Skeletal muscle tissue (tissue), 4 donors: ENCODE data around the gene GSTCD. TPM values are rescaled to one million over a fixed set of nuclear protein-coding genes. Genes with fewer than 3 reads are reported as not detected.
"Not testable (repeated sequence)": the region's sequence is repeated elsewhere in the genome, so short reads cannot be mapped to it uniquely, and the experiment has no call there.

Experiments
- H3K27ac ChIP-seq: one replicate; pipeline ENCODE4 v1.7.0; 2013; ENCODE audit warnings: mild to moderate bottlenecking, low read depth, low read length, inconsistent platforms
- H3K27me3 ChIP-seq, 3 donors: one replicate each; pipeline ENCODE4 v1.7.0; 2013; ENCODE audit warnings: low read length in 3 of 3; ENCODE audit not compliant: control insufficient read depth in 3 of 3, insufficient read depth in 3 of 3
- H3K36me3 ChIP-seq, 3 donors: one replicate each; pipeline ENCODE4 v1.7.0; 2013; ENCODE audit warnings: low read length in 3 of 3; ENCODE audit not compliant: control insufficient read depth in 3 of 3, insufficient read depth in 3 of 3
- H3K4me1 ChIP-seq, 3 donors: one replicate each; pipeline ENCODE4 v1.7.0; 2013; ENCODE audit warnings: low read length in 3 of 3, mild to moderate bottlenecking in 3 of 3; ENCODE audit not compliant: control insufficient read depth in 3 of 3, insufficient read depth in 3 of 3
- H3K4me3 ChIP-seq, 3 donors: one replicate each; pipeline ENCODE4 v1.7.0; 2013; ENCODE audit warnings: low read length in 3 of 3
- H3K9ac ChIP-seq, 3 donors: one replicate each; pipeline ENCODE4 v1.7.0; 2013; ENCODE audit warnings: low read length in 3 of 3, mild to moderate bottlenecking in 3 of 3, moderate library complexity in 2 of 3, low read depth in 1 of 3
- H3K9me3 ChIP-seq, 3 donors: one replicate each; pipeline ENCODE4 v1.7.0; 2013; ENCODE audit warnings: low read length in 3 of 3; ENCODE audit not compliant: control insufficient read depth in 3 of 3
- total RNA-seq: library from RNA; depleted of rRNA; stranded (reverse); fragments of >200 nt; gene quantifications from one replicate; pipeline ENCODE4 v1.2.3, GENCODE V29; 2014
- donor health status: Osteomylitis.

The GSTCD gene
- total RNA-seq, 1 donor from 2014 or later = 9.4 TPM

DNA sequence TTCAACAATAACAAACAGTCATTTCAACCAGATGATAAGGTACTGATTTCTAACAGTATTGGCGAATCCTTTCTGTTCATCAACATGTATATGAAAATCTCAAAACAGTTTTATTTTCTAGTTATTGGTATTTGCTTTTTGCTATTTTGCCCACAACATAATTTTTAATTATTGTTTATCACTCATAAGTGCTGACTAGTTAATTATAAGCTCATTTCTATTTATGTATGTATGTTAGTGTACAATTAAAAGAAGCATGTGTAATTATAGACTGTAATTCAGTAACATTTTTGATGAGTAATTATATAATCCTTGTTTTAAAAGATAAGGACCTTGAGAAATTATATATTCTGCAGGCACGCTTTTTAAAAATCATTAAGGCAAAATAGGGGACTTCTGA lies 119.5 kb downstream of the GSTCD start:
- Histone ChIP-seq H3K27me3 (no peaks in the 10 kb centered on the region), H3K27ac (no peak overlapping the region), H3K9ac (no peak overlapping the region), H3K4me3 (no peak overlapping the region), H3K4me1 (no peaks in the 10 kb centered on the region), H3K9me3 (no peaks in the 10 kb centered on the region), H3K36me3 (no peaks in the 10 kb centered on the region)

DNA sequence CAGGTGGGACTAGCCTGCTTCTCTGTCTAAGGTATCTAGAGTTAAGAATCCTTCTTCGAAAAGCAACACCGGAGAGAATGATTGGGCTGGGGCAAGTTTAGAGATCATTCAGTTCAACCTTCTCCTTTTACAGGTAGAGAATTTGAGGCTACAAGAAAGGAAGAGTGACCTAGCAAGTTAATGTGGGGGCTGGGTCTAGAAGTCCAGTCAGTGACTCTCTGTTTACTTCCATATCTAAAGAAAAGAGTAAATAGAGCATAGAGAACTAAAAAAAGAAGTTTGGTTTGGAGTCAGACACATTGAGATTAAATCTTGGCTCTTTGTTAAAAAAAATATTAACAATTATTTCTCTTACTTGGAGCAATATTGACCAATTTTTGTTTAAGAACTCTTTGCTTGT lies 122.6 kb downstream of the GSTCD start:
- peaks cover 0 to 3% (median 0%) of the 10 kb centered on the region in 3 donors for H3K36me3 ChIP-seq
- peaks cover 0 to 4% (median 4%) of the 10 kb centered on the region in 3 donors for H3K4me1 ChIP-seq
- H3K4me3 ChIP-seq = no peak overlapping the region
- no peaks in the 10 kb centered on the region for H3K9me3 ChIP-seq
- no peaks in the 10 kb centered on the region for H3K27me3 ChIP-seq
- H3K27ac ChIP-seq = no peak overlapping the region
- H3K9ac ChIP-seq = no peak overlapping the region

DNA sequence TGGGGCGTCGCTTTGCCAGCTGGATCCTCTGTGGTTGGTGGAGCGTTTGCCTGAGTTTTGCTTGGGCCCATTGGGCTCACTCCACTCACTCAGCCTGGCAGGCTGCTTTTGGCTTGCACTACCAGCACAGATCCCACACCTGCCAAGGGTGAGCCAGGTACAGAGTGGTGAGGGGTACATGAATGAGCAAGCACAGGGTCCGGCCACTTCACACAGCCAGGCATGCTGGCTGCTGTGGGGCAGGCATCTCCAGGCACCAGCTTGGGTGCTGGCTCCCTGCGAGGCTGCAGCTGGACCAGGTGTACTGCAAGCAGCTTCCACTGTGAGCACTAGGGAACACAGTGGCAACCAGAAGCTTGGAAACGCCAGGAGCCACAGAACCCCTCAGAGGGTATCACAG lies 126.6 kb downstream of the GSTCD start:
- Histone ChIP-seq H3K27ac (no peak overlapping the region), H3K4me3 (no peak overlapping the region)

DNA sequence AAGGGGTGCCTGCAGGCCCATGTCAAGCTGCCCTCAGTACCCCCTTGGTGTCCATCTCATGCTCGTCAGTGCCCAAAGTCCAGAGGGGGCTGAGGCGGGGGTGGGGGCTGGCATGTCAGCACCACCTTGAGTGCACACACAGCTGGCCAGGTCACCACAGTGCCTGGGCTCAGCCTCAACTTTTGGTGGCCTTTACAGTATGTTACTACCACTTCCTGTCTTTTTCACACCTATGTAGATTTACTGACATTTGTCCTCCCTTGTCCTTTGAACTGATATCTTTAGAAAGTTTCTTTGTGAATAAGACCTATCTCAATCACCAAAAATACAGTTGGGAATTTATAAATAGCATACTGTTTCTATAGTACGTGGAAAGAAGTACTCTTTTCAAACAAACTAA lies 128.0 kb downstream of the GSTCD start:
- no peak overlapping the region for H3K4me3 ChIP-seq
- H3K27ac ChIP-seq = no peak overlapping the region
- no peaks in the 10 kb centered on the region for H3K27me3 ChIP-seq
- H3K9me3 ChIP-seq = no peaks in the 10 kb centered on the region
- H3K4me1 ChIP-seq = peaks cover 0 to 4% (median 4%) of the 10 kb centered on the region in 3 donors
- no peak overlapping the region for H3K9ac ChIP-seq
- peaks cover 0 to 3% (median 0%) of the 10 kb centered on the region in 3 donors for H3K36me3 ChIP-seq

More for the DNA sequence above, 126.6 kb downstream of the GSTCD start:
- Histone ChIP-seq H3K9me3 (no peaks in the 10 kb centered on the region), H3K9ac (no peak overlapping the region), H3K27me3 (no peaks in the 10 kb centered on the region), H3K36me3 (peaks cover 0 to 3% (median 0%) of the 10 kb centered on the region in 3 donors), H3K4me1 (peaks cover 0 to 4% (median 4%) of the 10 kb centered on the region in 3 donors)

DNA sequence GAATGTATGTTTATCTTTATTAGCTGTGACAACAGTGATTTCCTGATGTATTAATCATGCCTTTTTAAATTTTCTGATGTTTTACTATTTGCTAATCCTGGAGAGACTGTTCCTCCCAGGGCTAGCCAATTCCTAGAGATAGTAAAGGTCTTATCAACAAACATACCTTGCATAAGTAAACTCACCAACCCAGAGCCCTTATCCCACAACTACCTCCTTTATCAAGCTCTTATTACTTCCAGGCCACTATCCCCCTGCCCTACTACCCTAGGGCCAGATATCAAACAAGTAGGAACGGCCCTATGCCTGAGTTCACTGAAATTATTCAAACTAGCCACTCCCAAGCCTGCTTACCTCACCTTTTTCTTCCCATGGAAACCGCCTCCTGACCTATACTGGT lies 128.5 kb downstream of the GSTCD start:
- H3K4me3 ChIP-seq = no peak overlapping the region
- no peaks in the 10 kb centered on the region for H3K27me3 ChIP-seq
- H3K9ac ChIP-seq = no peak overlapping the region
- H3K4me1 ChIP-seq = peaks cover 0 to 4% (median 4%) of the 10 kb centered on the region in 3 donors
- H3K9me3 ChIP-seq = no peaks in the 10 kb centered on the region
- H3K27ac ChIP-seq = no peak overlapping the region
- peaks cover 0 to 3% (median 0%) of the 10 kb centered on the region in 3 donors for H3K36me3 ChIP-seq

DNA sequence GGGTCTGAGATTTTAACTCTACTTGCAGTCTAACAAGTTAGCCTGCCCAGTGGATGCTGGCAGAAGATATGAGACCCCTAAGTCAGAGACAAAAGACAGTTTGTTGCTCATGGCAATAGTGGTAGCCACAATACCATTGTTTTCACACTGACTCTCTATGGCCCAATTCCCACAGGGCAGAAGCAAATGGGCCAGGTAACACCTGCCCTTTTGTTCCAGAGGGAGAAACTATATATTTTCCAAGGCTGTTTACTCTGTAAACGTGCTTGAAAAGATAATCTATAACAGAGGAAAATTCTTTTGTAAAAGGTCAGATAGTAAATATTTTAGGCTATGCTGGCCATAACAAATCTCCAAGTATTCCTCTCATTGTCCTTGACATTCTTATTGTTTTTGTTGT lies 129.5 kb downstream of the GSTCD start:
- no peaks in the 10 kb centered on the region for H3K9me3 ChIP-seq
- peaks cover 0 to 3% (median 0%) of the 10 kb centered on the region in 3 donors for H3K36me3 ChIP-seq
- H3K27me3 ChIP-seq = no peaks in the 10 kb centered on the region
- H3K27ac ChIP-seq = no peak overlapping the region
- H3K4me3 ChIP-seq = no peak overlapping the region
- no peak overlapping the region for H3K9ac ChIP-seq
- peaks cover 0 to 4% (median 4%) of the 10 kb centered on the region in 3 donors for H3K4me1 ChIP-seq

DNA sequence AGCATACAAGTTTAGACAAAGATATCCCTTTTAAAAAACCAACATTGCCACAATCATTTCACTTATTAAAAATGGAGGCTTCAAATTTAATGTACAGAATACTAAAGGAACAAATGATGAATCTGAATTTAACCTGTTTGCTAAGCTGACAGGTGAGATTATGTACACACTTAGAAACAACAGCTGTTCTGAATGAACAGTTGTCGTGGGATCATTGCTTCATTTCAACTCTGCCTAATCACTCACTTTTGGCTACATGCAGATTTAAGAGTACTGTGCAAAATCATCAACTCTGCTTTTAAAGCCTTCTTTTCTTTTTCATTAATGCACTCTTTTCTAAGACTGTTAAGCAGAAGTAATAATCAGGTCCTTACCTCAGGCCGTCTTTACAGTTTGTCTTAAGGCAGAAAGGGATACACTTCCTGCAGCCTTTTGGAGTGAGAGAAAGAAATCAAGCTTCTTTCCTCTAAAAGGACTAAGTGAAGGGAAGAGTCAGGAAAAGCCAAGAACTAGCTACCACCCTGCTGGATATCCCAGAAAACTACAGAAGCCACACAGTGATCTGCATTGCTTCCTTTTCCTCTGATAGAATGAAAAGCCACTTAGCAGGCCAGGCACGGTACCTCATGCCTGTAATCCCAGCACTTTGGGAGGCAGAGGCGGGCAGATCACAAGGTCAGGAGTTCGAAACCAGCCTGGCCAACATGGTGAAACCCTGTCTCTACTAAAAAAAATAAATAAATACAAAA lies 132.0 kb downstream of the GSTCD start:
- no peak overlapping the region for H3K4me3 ChIP-seq
- H3K36me3 ChIP-seq = no peaks in the 10 kb centered on the region
- H3K27ac ChIP-seq = no peak overlapping the region
- no peaks in the 10 kb centered on the region for H3K9me3 ChIP-seq
- H3K4me1 ChIP-seq = no peaks in the 10 kb centered on the region
- H3K27me3 ChIP-seq = no peaks in the 10 kb centered on the region
- no peak overlapping the region for H3K9ac ChIP-seq

DNA sequence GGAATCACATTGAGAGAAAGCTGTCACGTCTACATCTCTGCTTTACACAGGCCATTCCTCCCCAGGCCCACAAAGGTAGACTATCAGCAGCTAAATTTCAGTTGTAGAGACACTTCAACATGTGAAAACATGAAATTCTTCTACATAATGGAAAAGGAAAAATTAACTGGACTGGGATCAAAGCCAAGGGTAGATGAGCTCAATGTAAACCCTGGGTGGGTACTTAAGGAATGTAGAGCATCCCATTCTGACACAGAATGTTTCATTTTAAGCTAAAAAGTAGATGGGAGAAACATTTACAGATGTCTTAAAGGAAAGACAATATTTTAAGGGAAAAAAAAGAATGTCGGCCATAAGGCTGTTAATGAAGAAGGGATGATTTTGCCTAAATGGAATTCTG lies 135.4 kb downstream of the GSTCD start:
- Histone ChIP-seq H3K36me3 (no peaks in the 10 kb centered on the region), H3K9me3 (no peaks in the 10 kb centered on the region), H3K4me3 (no peak overlapping the region), H3K9ac (no peak overlapping the region), H3K27me3 (no peaks in the 10 kb centered on the region), H3K4me1 (no peaks in the 10 kb centered on the region), H3K27ac (no peak overlapping the region)

DNA sequence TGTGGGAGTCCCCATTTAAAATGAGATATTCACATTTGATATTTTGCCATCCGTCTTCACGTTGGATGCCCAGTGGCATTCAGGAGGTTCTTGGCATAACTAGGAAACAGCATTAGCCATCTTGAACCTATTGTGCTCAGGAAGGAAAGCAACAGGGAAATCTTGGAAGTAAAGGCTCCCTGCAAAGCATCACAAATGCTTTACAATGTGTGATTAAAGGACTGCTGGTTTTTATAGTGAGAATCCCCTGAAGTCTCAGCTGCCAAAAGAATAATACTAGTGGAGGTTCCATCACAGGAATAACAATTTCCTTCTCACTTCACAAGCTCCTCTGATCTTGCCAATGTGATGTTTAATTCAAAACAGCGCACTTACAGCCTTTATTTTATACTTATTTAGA lies 137.0 kb downstream of the GSTCD start:
- no peaks in the 10 kb centered on the region for H3K27me3 ChIP-seq
- H3K27ac ChIP-seq = no peak overlapping the region
- H3K9me3 ChIP-seq = no peaks in the 10 kb centered on the region
- H3K4me1 ChIP-seq = no peaks in the 10 kb centered on the region
- H3K9ac ChIP-seq = no peak overlapping the region
- no peak overlapping the region for H3K4me3 ChIP-seq
- H3K36me3 ChIP-seq = no peaks in the 10 kb centered on the region

DNA sequence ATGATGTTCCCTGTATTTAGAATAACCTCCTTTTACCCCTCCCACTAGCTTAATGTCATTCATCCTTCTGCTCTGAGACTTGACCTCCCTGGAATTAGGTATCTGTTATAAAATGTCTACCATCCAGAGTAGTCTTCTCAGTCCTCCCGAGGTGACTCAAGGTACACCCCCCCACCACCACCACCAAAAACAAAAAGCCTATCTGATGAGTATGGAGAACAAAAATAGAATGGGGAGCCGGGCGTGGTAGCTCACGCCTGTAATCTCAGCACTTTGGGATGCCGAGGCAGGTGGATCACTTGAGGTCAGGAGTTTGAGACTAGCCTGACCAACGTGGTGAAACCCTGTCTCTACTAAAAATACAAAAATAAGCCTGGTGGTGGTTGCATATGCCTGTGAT lies 139.8 kb downstream of the GSTCD start:
- H3K4me3 ChIP-seq, H3K9ac ChIP-seq, H3K27me3 ChIP-seq, H3K27ac ChIP-seq, H3K36me3 ChIP-seq, H3K4me1 ChIP-seq, H3K9me3 ChIP-seq: not testable (repeated sequence)
